Measurements from ENCODE around the gene ALDH1L1.

GRCh38 chr3:126124896-126125295 lies 55.5 kb downstream of the ALDH1L1 start:
- no peak for TF ChIP-seq POU6F1 (CRISPR knock-in tag; IDR thresholded peaks at IDR 0.05; ENCODE audit: borderline replicate concordance, low read depth)
- no peak for TF ChIP-seq PATZ1 (CRISPR knock-in tag; IDR thresholded peaks at IDR 0.05; ENCODE audit: borderline replicate concordance)
- no peak for TF ChIP-seq ZFP3 (CRISPR knock-in tag; IDR thresholded peaks at IDR 0.05)
- no peak for TF ChIP-seq BACH2 (CRISPR knock-in tag; IDR thresholded peaks at IDR 0.05; ENCODE audit: borderline replicate concordance)
- no peak for TF ChIP-seq OSR1 (CRISPR knock-in tag; IDR thresholded peaks at IDR 0.05)

Data from SK-N-SH treated with all-trans-retinoic acid at 6 μM for 48 hours (cell line).